Stimulated activated effector memory CD8-positive, alpha-beta T cell treated with anti-CD3 and anti-CD28 coated beads, Interleukin-12 subunit alpha, Interleukin-12 subunit beta, amount 100 ng/mL, for 72 hours (primary cell): ENCODE measurements around the gene NHS.

Source experiments
- ATAC-seq: fragments of 150-1000 bp; cut with Tn5 transposase; 2 replicates; pipeline ENCODE4 v1.10.0; 2021
- DNase-seq, 2 donors: peaks; one replicate each; pipeline ENCODE4 v3.0.0; 2021 to 2022; ENCODE audit warnings: low spot score in 2 of 2
- H3K27ac Mint-ChIP-seq: one replicate; pipeline ENCODE4 v1.8.0; 2022; ENCODE audit warnings: mild to moderate bottlenecking, mixed read lengths
- H3K36me3 Mint-ChIP-seq: one replicate; pipeline ENCODE4 v1.8.0; 2022; ENCODE audit warnings: mild to moderate bottlenecking, mixed read lengths
- H3K4me1 Mint-ChIP-seq: one replicate; pipeline ENCODE4 v1.8.0; 2022; ENCODE audit warnings: mixed read lengths
- H3K4me3 Mint-ChIP-seq: one replicate; pipeline ENCODE4 v1.8.0; 2022; ENCODE audit warnings: mild to moderate bottlenecking, mixed read lengths
- H3K9me3 Mint-ChIP-seq: one replicate; pipeline ENCODE4 v1.8.0; 2022; ENCODE audit warnings: mixed read lengths

Gene NHS

DNA sequence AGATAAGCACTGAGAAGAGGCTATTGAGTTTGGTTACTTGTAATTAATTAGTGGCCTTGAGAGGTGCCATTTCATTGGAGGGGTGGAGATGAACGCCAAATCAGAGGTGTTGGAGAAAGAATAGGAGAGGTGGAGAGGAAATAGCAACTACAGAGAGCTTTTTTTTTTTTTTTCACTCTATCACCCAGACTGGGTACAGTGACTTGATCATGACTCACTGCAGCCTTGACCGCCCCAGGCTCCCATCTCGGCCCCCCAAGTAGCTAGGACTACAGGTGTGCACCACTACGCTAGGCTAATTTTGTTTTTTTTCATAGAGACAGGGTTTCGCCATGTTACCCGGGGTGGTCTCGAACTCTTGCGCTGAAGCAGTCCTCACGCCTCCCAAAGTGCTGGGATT is 5.2 kb downstream of the NHS start:
- Mint-ChIP-seq H3K36me3 (no peaks in the 10 kb centered on the region), H3K4me3 (no peak overlapping the region), H3K27ac (no peak overlapping the region), H3K4me1 (no peaks in the 10 kb centered on the region), H3K9me3 (peaks cover 5% of the 10 kb centered on the region)
- ATAC-seq, result no peak
- no peak for DNase-seq

- Mint-ChIP-seq H3K9me3 (no peaks in the 10 kb centered on the region), H3K36me3 (no peaks in the 10 kb centered on the region), H3K27ac (no peak overlapping the region), H3K4me3 (no peak overlapping the region), H3K4me1 (no peaks in the 10 kb centered on the region)
- DNase-seq (no peak), ATAC-seq (no peak)
Measured at GRCh38 chrX:17390419-17390850, 15.4 kb downstream of the NHS start.

- no peak for ATAC-seq
- no peak overlapping the region for H3K4me3 Mint-ChIP-seq
- no peaks in the 10 kb centered on the region for H3K4me1 Mint-ChIP-seq
- H3K27ac Mint-ChIP-seq, result no peak overlapping the region
- H3K36me3 Mint-ChIP-seq, result no peaks in the 10 kb centered on the region
- no peak for DNase-seq
- H3K9me3 Mint-ChIP-seq, result no peaks in the 10 kb centered on the region
Measured at GRCh38 chrX:17395154-17395553, 20.2 kb downstream of the NHS start.

GRCh38 chrX:17397074-17397473 is 22.1 kb downstream of the NHS start:
- H3K4me1 Mint-ChIP-seq, result no peaks in the 10 kb centered on the region

DNA sequence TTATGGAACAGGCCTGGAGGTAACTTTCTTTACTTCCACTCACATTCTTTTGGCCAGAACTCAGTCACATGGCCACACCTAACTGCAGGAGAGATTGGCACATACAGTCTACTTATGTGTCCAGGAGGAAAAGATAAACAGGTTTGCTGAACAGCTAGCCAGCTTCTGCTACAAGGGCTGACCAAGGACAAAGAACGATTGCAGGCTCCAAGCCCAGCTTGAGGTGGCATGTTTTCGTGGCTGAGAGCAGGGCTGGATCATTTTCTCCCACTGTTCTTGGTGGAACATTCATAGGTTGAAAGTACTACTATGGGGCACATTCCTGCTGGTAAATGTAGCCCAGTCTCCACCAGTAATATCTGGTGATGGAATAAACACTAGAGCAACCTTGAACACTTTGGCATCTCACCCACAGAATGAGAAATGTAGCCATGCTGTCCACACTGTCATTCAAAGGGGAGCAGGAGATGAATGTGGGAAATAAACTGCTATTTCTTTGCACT is 28.2 kb downstream of the NHS start:
- ATAC-seq (no peak), DNase-seq (no peak)
- no peaks in the 10 kb centered on the region for H3K36me3 Mint-ChIP-seq
- no peak overlapping the region for H3K4me3 Mint-ChIP-seq
- H3K4me1 Mint-ChIP-seq, result no peaks in the 10 kb centered on the region
- no peaks in the 10 kb centered on the region for H3K9me3 Mint-ChIP-seq
- H3K27ac Mint-ChIP-seq, result no peak overlapping the region

More at GRCh38 chrX:17397074-17397473, 22.1 kb downstream of the NHS start:
- Mint-ChIP-seq H3K9me3 (no peaks in the 10 kb centered on the region), H3K27ac (no peak overlapping the region), H3K36me3 (no peaks in the 10 kb centered on the region), H3K4me3 (no peak overlapping the region)
- ATAC-seq (no peak), DNase-seq (no peak)

DNA sequence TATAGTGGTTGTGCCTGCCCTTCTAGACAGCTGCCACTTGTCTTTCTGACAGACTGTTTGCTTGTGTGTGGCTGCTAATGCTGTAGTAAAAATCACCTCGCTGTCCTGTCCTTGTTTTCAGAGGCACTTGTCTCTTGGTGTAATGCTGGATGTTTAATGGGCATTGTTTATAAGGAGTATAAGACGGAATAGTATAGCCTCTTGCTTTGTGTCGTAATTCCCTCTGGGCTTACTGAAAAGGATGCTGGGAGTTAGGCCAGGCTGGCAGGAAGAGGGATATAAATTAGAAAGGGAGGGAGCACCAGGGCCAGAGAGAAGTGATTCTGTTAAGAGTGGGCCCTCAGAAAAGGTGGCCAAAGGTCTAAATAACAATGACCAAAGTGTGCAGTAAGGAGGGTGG is 29.0 kb downstream of the NHS start:
- no peak overlapping the region for H3K4me3 Mint-ChIP-seq
- no peak overlapping the region for H3K27ac Mint-ChIP-seq
- ATAC-seq (no peak), DNase-seq (no peak)
- no peaks in the 10 kb centered on the region for H3K36me3 Mint-ChIP-seq
- H3K4me1 Mint-ChIP-seq, result no peaks in the 10 kb centered on the region
- H3K9me3 Mint-ChIP-seq, result no peaks in the 10 kb centered on the region

DNA sequence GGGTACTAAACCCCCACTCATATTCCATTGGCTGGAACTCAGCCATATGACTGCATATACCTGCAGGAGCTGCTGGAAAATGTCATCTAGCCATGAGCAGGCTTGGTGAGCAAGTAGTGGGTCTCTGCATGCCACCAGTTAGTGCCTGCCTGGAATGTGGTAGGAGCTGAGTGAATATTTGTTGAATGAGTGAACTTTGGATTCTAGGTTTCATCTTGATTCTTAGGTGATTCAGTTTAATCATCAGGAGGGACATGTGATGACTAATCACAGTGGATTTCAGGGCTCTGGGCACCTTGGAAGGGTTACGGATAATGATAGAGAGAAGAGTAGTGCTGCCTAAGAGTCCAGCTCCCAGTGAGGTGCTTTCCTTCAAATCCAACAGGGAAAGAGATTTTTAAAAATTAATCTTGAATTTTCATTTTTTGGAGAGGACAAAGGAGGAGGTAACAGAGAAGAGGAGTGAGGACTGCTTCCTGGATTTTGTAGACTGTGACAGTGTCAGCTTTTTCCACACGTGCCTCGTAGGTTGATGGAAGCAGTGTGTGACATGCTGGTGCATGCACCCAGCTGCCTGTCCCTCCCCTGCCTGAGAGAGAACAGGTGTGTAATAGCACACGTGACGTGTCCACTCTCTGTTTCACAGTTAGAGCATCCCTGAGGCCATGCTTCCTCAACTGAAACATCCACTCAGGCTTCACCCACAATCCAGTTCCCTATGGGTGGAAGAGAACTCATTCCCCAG is 30.4 kb downstream of the NHS start:
- no peak for DNase-seq
- no peak for ATAC-seq
- Mint-ChIP-seq H3K4me1 (no peaks in the 10 kb centered on the region), H3K9me3 (no peaks in the 10 kb centered on the region), H3K36me3 (no peaks in the 10 kb centered on the region), H3K4me3 (no peak overlapping the region), H3K27ac (no peak overlapping the region)

DNA sequence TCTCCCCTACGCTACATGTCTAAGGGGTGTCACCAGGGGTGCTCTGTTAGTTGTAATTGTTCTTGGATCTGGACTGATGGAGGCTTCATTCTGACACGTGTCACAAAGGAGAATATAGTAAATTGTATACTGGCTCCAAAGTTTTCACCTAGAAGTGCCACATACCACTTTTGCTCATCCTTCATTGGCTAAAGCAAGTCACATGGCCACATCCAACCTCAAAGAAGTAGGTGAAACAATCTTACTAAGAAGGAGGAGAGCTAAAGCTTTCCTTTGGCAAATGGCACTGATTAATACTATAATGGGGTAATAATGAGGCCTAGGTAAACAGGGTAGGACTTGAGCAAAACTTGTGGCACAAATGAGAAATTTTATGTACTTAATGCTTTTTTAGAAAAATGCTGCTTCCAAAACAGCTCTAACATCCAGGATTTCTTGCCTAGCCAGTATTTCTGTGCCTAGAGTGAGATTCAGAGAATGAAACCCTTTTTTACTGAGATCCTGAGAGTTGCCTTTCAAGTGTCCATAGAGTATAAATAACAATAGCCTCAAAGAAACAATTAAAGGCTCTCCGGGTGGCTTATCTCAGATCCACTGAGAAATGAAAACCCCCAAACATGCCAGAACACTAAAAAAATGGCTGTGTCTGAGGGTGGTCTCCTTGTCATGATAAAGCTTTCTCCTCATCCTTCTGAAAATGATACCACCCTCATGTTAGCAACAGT is 34.7 kb downstream of the NHS start:
- DNase-seq (no peak), ATAC-seq (no peak)
- no peaks in the 10 kb centered on the region for H3K4me1 Mint-ChIP-seq
- H3K27ac Mint-ChIP-seq, result no peak overlapping the region
- no peaks in the 10 kb centered on the region for H3K36me3 Mint-ChIP-seq
- H3K9me3 Mint-ChIP-seq, result no peaks in the 10 kb centered on the region
- H3K4me3 Mint-ChIP-seq, result no peak overlapping the region

DNA sequence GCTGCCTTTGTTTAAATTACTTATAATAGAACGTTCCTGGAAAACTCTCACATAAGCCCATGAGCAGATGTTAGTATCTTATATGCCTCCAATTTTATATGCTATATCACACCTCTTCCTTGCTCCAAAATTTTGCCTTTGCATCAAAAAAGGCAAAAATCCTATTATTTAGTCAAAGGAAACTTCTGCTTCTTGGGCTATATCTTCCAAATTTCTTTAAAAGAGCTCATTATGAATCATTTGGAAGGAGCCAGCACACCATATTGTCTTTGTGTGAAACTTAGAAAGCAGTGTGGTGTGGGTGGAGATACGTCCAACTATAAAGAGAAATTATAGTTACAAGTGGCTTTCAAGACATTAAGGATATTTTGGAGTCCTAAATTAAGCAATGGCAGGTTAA is 35.7 kb downstream of the NHS start:
- no peak for DNase-seq
- no peak overlapping the region for H3K4me3 Mint-ChIP-seq
- H3K4me1 Mint-ChIP-seq, result no peaks in the 10 kb centered on the region
- H3K36me3 Mint-ChIP-seq, result no peaks in the 10 kb centered on the region
- H3K9me3 Mint-ChIP-seq, result no peaks in the 10 kb centered on the region
- no peak overlapping the region for H3K27ac Mint-ChIP-seq
- no peak for ATAC-seq

DNA sequence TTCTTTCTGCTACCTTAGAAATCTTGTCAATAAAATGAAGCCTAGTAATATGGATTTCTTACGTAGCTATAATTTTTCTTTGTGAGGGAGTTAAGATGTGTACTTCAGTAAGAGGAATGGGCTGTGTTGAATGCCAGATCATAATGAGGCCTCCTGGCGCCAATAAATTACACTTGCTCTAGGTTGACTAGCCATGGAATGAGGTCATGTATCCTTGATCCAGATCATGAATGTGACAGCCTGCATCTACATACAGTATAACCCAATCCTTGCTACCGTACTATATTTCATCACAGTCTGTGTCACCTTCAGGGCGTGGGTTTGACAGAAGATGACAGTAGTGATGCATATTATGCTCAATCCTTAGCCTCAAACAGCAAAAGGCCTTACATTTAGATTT is 36.2 kb downstream of the NHS start:
- Mint-ChIP-seq H3K27ac (no peak overlapping the region), H3K4me1 (no peaks in the 10 kb centered on the region), H3K36me3 (no peaks in the 10 kb centered on the region), H3K9me3 (no peaks in the 10 kb centered on the region), H3K4me3 (no peak overlapping the region)
- no peak for ATAC-seq
- no peak for DNase-seq

DNA sequence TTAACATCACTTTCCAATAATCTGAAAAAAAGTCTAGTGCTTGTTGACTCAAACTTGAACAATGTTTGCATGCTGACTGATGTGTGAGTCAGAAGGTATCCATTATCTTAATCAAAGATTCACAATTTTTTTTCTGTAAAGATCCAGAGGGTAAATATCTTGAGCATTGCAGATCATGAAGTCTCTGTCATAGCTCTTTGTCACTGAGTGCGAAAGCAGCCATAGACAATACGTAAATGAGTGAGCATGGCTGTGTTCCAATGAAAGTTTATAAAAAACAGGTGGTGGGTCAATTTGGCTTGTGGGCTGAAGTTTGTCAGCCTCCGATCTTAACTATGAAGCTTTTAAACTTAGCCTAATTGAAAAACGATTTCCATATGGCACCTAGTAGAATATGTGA is 37.7 kb downstream of the NHS start:
- no peaks in the 10 kb centered on the region for H3K4me1 Mint-ChIP-seq
- no peak for DNase-seq
- no peak overlapping the region for H3K27ac Mint-ChIP-seq
- H3K4me3 Mint-ChIP-seq, result no peak overlapping the region
- H3K9me3 Mint-ChIP-seq, result no peaks in the 10 kb centered on the region
- H3K36me3 Mint-ChIP-seq, result no peaks in the 10 kb centered on the region
- ATAC-seq, result no peak

DNA sequence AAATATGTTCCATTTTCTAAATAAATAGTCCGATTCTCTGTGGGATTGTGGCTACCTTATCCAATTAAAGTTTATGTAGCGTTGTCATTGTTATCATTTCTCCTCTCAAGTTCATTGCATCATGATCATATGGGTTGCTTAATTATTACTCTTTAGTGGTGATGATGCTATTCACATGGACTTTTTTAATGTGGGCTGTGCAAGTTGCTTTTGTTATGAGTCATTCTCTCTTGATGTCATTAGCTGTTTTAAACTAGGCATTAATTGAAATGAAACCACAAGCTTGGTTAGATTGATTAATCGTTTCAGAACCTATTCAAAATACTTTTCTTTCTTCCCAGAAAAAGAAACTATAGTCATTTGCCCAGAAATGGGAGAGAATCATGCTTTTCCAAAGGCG is 38.2 kb downstream of the NHS start:
- no peak for DNase-seq
- Mint-ChIP-seq H3K4me1 (no peaks in the 10 kb centered on the region), H3K9me3 (no peaks in the 10 kb centered on the region), H3K36me3 (no peaks in the 10 kb centered on the region), H3K27ac (no peak overlapping the region), H3K4me3 (no peak overlapping the region)
- ATAC-seq, result no peak

DNA sequence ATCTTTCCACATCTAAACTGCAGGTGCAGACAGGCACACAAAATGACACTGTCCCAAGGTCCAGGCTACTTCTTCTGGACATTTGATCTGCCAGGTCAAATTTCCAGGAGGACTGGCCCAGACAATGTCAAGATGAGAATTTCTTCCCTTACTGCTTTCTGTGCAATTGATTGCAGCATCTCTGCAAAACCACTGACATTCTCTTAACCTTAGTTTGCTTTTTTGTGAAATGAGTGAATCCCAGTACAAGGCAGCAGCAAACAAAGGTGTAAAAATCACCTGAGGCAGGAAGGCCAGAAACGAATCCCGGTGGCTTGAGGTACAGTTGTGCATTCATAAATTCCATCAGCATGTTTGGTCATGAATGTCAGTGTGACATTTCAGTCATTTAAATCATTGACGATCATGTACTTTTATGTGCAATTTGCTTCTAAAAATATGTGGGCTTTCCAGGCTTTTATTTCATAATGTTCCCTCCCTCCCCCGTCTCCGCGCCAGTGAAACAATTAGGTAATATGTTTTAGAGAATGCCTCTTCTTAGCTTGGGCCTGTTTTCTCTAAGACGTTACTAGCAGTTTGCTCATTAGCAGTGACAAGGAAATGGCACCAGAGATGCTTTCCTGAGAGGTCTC is 39.1 kb downstream of the NHS start:
- DNase-seq, result no peak
- ATAC-seq, result no peak
- no peaks in the 10 kb centered on the region for H3K4me1 Mint-ChIP-seq
- H3K36me3 Mint-ChIP-seq, result no peaks in the 10 kb centered on the region
- H3K27ac Mint-ChIP-seq, result no peak overlapping the region
- no peaks in the 10 kb centered on the region for H3K9me3 Mint-ChIP-seq
- no peak overlapping the region for H3K4me3 Mint-ChIP-seq

DNA sequence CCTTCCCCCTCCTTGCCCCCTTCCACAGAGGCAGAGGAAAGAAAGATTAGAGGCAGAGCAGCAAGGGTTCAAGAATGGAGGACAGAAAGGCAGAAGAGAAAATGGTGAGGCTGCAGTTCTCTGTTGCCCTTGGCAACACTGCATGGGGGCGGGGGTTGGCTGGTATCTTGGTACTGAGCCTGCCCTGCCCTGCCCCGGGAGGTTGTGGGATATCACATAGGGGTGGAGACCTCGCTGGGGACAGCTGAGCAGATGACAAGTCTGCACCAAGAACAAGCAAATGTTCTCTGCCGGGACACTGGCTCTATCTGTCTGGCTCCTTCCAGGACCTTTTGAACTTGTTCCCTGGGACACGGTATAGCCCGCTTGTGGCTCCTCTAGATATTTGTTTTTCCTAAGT is 39.8 kb downstream of the NHS start:
- ATAC-seq (no peak), DNase-seq (no peak)

GRCh38 chrX:17415242-17415810 is 40.3 kb downstream of the NHS start:
- no peak for DNase-seq
- Mint-ChIP-seq H3K27ac (no peak overlapping the region), H3K4me1 (no peaks in the 10 kb centered on the region), H3K9me3 (no peaks in the 10 kb centered on the region), H3K36me3 (no peaks in the 10 kb centered on the region), H3K4me3 (no peak overlapping the region)
- ATAC-seq, result no peak

More for the DNA sequence above, 39.8 kb downstream of the NHS start:
- Mint-ChIP-seq H3K36me3 (no peaks in the 10 kb centered on the region), H3K9me3 (no peaks in the 10 kb centered on the region), H3K27ac (no peak overlapping the region), H3K4me1 (no peaks in the 10 kb centered on the region), H3K4me3 (no peak overlapping the region)
